HEK293 (cell line): ENCODE data around the gene CALR3.
"Not testable (repeated sequence)": the region's sequence is repeated elsewhere in the genome, so short reads cannot be mapped to it uniquely, and the experiment has no call there.

ENCODE experiments used
- CTCF ChIA-PET: fragments of 350-600 bp; formaldehyde crosslinking; extraction: SDS; loops from one replicate; lab custom pipeline; 2021; ENCODE audit warnings: antibody characterized with exemption; lab: Yijun Ruan, JAX
- POLR2A ChIA-PET: fragments of 300-600 bp; formaldehyde crosslinking; extraction: SDS; loops from one replicate; lab custom pipeline; 2020; ENCODE audit warnings: antibody characterized with exemption, inconsistent platforms; lab: Yijun Ruan, JAX
- H3K27ac ChIP-seq: fragments of 200-500 bp; sonication (Bioruptor generic); 2 replicates; pipeline ENCODE4 v1.5.1; 2014; ENCODE audit warnings: low read depth, low read length, control low read depth, inconsistent platforms; ENCODE audit errors: extremely low read depth
- H3K36me3 ChIP-seq, 2 experiments: fragments of 200-500 bp in 1 of 2; sonication (Bioruptor generic) in 1 of 2; 1 replicate in 1 of 2; 2 replicates in 1 of 2; pipeline ENCODE4 v1.5.1; 2014 to 2017; ENCODE audit warnings: inconsistent platforms in 2 of 2, low read length in 2 of 2; ENCODE audit not compliant: control insufficient read depth in 2 of 2, insufficient read depth in 1 of 2
- H3K4me1 ChIP-seq: fragments of 200-500 bp; sonication (Bioruptor generic); 2 replicates; pipeline ENCODE4 v1.5.1; 2014; ENCODE audit warnings: mild to moderate bottlenecking, low read length, inconsistent platforms; ENCODE audit not compliant: control insufficient read depth, insufficient read depth
- H3K4me3 ChIP-seq: 2 replicates; pipeline ENCODE4 v1.5.1; 2011; ENCODE audit warnings: low read depth, mild to moderate bottlenecking, control low read depth, low read length, moderate library complexity
- H3K9me3 ChIP-seq: fragments of 200-500 bp; sonication (Bioruptor generic); 2 replicates; pipeline ENCODE4 v1.5.1; 2014; ENCODE audit warnings: low read depth, low read length, inconsistent platforms; ENCODE audit not compliant: control insufficient read depth, insufficient read depth
- KLF8 ChIP-seq: fragments of 450-650 bp; formaldehyde crosslinking; IDR thresholded peaks from 2 replicates; pipeline ENCODE4 v1.5.1; 2016; ENCODE audit warnings: missing biosample characterization, missing genetic modification characterization
- MZF1 ChIP-seq: fragments of 450-650 bp; formaldehyde crosslinking; IDR thresholded peaks from 2 replicates; pipeline ENCODE4 v1.5.1; 2017; ENCODE audit warnings: missing biosample characterization, missing genetic modification characterization, borderline replicate concordance
- YY1 ChIP-seq: fragments of 450-650 bp; formaldehyde crosslinking; IDR thresholded peaks from 2 replicates; pipeline ENCODE4 v1.5.1; 2018; ENCODE audit warnings: missing biosample characterization, missing genetic modification characterization
- ZNF121 ChIP-seq: fragments of 450-650 bp; formaldehyde crosslinking; IDR thresholded peaks from 2 replicates; pipeline ENCODE4 v1.5.1; 2016; ENCODE audit warnings: missing biosample characterization, missing genetic modification characterization
- ZNF132 ChIP-seq: fragments of 450-650 bp; formaldehyde crosslinking; IDR thresholded peaks from 2 replicates; pipeline ENCODE4 v1.5.1; 2017; ENCODE audit warnings: missing biosample characterization, missing genetic modification characterization, borderline replicate concordance
- ZNF140 ChIP-seq: fragments of 450-650 bp; formaldehyde crosslinking; IDR thresholded peaks from 2 replicates; pipeline ENCODE4 v1.5.1; 2016; ENCODE audit warnings: missing biosample characterization, missing genetic modification characterization
- ZNF248 ChIP-seq: fragments of 450-650 bp; formaldehyde crosslinking; IDR thresholded peaks from 2 replicates; pipeline ENCODE4 v1.5.1; 2017; ENCODE audit warnings: missing biosample characterization, missing genetic modification characterization
- ZNF266 ChIP-seq: fragments of 450-650 bp; formaldehyde crosslinking; IDR thresholded peaks from 2 replicates; pipeline ENCODE4 v1.5.1; 2016; ENCODE audit warnings: missing biosample characterization, missing genetic modification characterization, low read depth
- ZNF302 ChIP-seq: fragments of 450-650 bp; formaldehyde crosslinking; IDR thresholded peaks from 2 replicates; pipeline ENCODE4 v1.5.1; 2016; ENCODE audit warnings: missing biosample characterization, missing genetic modification characterization, low read depth
- ZNF571 ChIP-seq: fragments of 450-650 bp; formaldehyde crosslinking; IDR thresholded peaks from 2 replicates; pipeline ENCODE4 v1.5.0; 2017; ENCODE audit warnings: missing biosample characterization, missing genetic modification characterization
- ZNF600 ChIP-seq: fragments of 450-650 bp; formaldehyde crosslinking; IDR thresholded peaks from 2 replicates; pipeline ENCODE4 v1.5.1; 2016; ENCODE audit warnings: missing biosample characterization, missing genetic modification characterization
- ZNF621 ChIP-seq: fragments of 450-650 bp; formaldehyde crosslinking; IDR thresholded peaks from 2 replicates; pipeline ENCODE4 v1.5.1; 2017; ENCODE audit warnings: missing biosample characterization, missing genetic modification characterization
- ZNF660 ChIP-seq: fragments of 450-650 bp; IDR thresholded peaks from 2 replicates; pipeline ENCODE4 v1.5.1; 2018; ENCODE audit warnings: missing biosample characterization, mild to moderate bottlenecking, missing genetic modification characterization
- ZNF701 ChIP-seq: fragments of 450-650 bp; formaldehyde crosslinking; IDR thresholded peaks from 2 replicates; pipeline ENCODE4 v1.5.1; 2016; ENCODE audit warnings: missing biosample characterization, missing genetic modification characterization
- ZNF747 ChIP-seq: fragments of 450-650 bp; formaldehyde crosslinking; IDR thresholded peaks from 2 replicates; pipeline ENCODE4 v1.5.1; 2016; ENCODE audit warnings: missing biosample characterization, missing genetic modification characterization
- TF ChIP-seq, protein P1 (sequence below): fragments of 450-650 bp; IDR thresholded peaks from 2 replicates; pipeline ENCODE4 v1.5.1; 2018; ENCODE audit warnings: missing biosample characterization, missing genetic modification characterization
- TF ChIP-seq, protein P2 (sequence below): fragments of 450-650 bp; formaldehyde crosslinking; IDR thresholded peaks from 2 replicates; pipeline ENCODE4 v1.5.1; 2016; ENCODE audit warnings: missing biosample characterization, missing genetic modification characterization
- TF ChIP-seq, protein P3 (sequence below): fragments of 450-650 bp; formaldehyde crosslinking; IDR thresholded peaks from 2 replicates; pipeline ENCODE4 v1.5.1; 2016; ENCODE audit warnings: missing biosample characterization, missing genetic modification characterization
- TF ChIP-seq, protein P4 (sequence below): fragments of 450-650 bp; formaldehyde crosslinking; IDR thresholded peaks from 2 replicates; pipeline ENCODE4 v1.5.1; 2016; ENCODE audit warnings: missing biosample characterization, missing genetic modification characterization
- TF ChIP-seq, protein P5 (sequence below): fragments of 450-650 bp; formaldehyde crosslinking; IDR thresholded peaks from 2 replicates; pipeline ENCODE4 v1.5.1; 2016; ENCODE audit warnings: missing biosample characterization, missing genetic modification characterization

Gene CALR3

GRCh38 chr19:16514383-16515019 is 18.5 kb upstream of the CALR3 start:
- peaks cover 23 to 74% of the 10 kb centered on the region in 2 experiments for H3K36me3 ChIP-seq
- POLR2A ChIA-PET = interaction anchor here (1.2 kb wide), 1 partner anchor 50 kb away, joined by 3 read pairs; no protein-coding TSS in a partner anchor
- H3K4me3 ChIP-seq = no peak overlapping the region
- CTCF ChIA-PET = interaction anchor here (0.6 to 2.3 kb wide), 5 partner anchors 10 to 73 kb away, joined by 3 to 10 read pairs (median 5); no protein-coding TSS in a partner anchor
- no peak overlapping the region for H3K27ac ChIP-seq
- TF ChIP-seq ZNF621 (tag by site-specific recombination) (no peak), ZNF302 (tag by site-specific recombination) (no peak), ZNF248 (tag by site-specific recombination) (no peak), ZNF747 (tag by site-specific recombination) (no peak), ZNF600 (tag by site-specific recombination) (peak; percentile 21; the same call in 1 of the 2 replicates), ZNF660 (tag by site-specific recombination) (no peak)
- H3K4me1 ChIP-seq = no peaks in the 10 kb centered on the region
- no peaks in the 10 kb centered on the region for H3K9me3 ChIP-seq

DNA sequence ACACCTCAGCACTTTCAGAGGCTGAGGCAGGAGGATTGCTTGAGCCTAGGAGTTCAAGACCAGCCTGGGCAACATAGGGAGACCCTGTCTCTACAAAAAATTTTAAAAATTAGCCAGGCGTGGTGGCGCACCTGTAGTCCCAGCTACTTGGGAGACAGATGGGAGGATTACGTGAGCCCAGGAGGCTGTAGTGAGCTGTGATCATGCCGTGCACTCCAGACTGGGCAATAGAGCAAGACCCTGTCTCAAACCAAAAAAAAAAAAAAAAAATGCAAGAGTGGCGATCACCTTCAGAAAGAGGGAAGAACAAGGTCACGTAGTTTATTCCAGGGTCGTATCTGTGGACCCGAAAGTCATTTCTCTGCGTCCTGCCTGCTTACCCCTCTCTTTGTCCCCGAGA is 16.6 kb upstream of the CALR3 start:
- H3K27ac ChIP-seq, H3K4me3 ChIP-seq, H3K9me3 ChIP-seq, H3K4me1 ChIP-seq, POLR2A ChIA-PET: not testable (repeated sequence)
- peaks cover 25 to 63% of the 10 kb centered on the region in 2 experiments; a peak in 2 of 3 replicates for H3K36me3 ChIP-seq
- CTCF ChIA-PET = interaction anchor here (0.6 kb wide), 1 partner anchor 16 kb away, joined by 3 read pairs; the partner anchor contains the start of gene C19orf44
- peak; percentile 86 for TF ChIP-seq ZNF121

DNA sequence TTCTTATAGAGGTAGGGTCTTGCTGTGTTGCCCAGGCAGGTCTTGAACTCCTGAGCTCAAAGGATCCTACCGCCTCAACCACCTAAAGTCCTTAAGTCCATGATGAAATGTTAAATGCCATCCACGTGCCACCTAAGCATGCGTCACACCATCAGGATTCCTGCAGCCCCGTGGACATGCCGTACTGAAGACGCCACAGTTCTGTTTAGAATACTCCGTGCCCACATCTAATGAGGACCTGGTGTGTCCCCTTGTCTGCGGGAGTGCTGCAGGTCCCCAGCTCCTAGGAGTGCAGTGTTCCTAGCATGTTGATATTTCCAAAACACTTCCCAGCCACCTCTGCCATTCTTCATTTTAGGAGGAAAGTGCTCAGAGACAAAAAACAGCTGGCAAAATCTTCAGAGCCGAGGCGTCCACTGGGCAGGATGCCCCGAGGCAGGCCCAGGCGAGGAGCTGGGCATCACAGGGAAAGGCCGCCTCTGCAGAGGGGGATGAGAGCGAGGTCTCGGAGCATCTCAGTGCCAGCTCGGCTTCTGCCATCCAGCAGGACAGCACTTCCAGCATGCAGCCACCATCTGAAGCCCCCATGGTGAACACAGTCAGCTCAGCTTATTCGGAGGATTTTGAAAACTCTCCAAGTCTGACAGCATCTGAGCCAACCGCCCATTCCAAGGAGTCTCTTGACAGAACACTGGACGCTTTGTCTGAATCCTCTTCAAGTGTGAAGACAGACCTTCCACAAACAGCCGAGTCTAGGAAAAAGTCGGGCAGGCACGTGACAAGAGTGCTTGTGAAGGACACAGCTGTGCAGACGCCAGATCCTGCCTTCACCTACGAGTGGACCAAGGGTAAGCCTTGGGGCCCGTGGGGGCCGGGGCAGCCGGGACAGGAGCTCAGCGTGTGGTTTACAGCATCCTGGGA is 13.4 kb upstream of the CALR3 start:
- CTCF ChIA-PET = no interaction called here
- Histone ChIP-seq H3K4me1 (no peaks in the 10 kb centered on the region), H3K27ac (no peak overlapping the region), H3K4me3 (no peak overlapping the region), H3K9me3 (no peaks in the 10 kb centered on the region), H3K36me3 (peaks cover 31 to 45% of the 10 kb centered on the region in 2 experiments)
- POLR2A ChIA-PET = interaction anchor here (1.5 kb wide), 1 partner anchor 13 kb away, joined by 6 read pairs; the partner anchor contains the start of genes C19orf44 and CALR3
- TF ChIP-seq, protein P1, sequence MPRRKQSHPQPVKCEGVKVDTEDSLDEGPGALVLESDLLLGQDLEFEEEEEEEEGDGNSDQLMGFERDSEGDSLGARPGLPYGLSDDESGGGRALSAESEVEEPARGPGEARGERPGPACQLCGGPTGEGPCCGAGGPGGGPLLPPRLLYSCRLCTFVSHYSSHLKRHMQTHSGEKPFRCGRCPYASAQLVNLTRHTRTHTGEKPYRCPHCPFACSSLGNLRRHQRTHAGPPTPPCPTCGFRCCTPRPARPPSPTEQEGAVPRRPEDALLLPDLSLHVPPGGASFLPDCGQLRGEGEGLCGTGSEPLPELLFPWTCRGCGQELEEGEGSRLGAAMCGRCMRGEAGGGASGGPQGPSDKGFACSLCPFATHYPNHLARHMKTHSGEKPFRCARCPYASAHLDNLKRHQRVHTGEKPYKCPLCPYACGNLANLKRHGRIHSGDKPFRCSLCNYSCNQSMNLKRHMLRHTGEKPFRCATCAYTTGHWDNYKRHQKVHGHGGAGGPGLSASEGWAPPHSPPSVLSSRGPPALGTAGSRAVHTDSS (tag by site-specific recombination) = no peak
- no peak for TF ChIP-seq ZNF571 (tag by site-specific recombination)
- TF ChIP-seq, protein P2, sequence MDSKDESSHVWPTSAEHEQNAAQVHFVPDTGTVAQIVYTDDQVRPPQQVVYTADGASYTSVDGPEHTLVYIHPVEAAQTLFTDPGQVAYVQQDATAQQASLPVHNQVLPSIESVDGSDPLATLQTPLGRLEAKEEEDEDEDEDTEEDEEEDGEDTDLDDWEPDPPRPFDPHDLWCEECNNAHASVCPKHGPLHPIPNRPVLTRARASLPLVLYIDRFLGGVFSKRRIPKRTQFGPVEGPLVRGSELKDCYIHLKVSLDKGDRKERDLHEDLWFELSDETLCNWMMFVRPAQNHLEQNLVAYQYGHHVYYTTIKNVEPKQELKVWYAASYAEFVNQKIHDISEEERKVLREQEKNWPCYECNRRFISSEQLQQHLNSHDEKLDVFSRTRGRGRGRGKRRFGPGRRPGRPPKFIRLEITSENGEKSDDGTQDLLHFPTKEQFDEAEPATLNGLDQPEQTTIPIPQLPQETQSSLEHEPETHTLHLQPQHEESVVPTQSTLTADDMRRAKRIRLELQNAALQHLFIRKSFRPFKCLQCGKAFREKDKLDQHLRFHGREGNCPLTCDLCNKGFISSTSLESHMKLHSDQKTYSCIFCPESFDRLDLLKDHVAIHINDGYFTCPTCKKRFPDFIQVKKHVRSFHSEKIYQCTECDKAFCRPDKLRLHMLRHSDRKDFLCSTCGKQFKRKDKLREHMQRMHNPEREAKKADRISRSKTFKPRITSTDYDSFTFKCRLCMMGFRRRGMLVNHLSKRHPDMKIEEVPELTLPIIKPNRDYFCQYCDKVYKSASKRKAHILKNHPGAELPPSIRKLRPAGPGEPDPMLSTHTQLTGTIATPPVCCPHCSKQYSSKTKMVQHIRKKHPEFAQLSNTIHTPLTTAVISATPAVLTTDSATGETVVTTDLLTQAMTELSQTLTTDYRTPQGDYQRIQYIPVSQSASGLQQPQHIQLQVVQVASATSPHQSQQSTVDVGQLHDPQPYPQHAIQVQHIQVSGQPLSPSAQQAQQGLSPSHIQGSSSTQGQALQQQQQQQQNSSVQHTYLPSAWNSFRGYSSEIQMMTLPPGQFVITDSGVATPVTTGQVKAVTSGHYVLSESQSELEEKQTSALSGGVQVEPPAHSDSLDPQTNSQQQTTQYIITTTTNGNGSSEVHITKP (tag by site-specific recombination) = no peak
- no peak for TF ChIP-seq ZNF132
- TF ChIP-seq, protein P3, sequence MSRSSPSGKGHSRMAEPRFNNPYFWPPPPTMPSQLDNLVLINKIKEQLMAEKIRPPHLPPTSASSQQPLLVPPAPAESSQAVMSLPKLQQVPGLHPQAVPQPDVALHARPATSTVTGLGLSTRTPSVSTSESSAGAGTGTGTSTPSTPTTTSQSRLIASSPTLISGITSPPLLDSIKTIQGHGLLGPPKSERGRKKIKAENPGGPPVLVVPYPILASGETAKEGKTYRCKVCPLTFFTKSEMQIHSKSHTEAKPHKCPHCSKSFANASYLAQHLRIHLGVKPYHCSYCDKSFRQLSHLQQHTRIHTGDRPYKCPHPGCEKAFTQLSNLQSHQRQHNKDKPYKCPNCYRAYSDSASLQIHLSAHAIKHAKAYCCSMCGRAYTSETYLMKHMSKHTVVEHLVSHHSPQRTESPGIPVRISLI = no peak
- no peak for TF ChIP-seq YY1
- no peak for TF ChIP-seq ZNF140 (tag by site-specific recombination)
- TF ChIP-seq ZNF701 (tag by site-specific recombination) = no peak
- TF ChIP-seq, protein P4, sequence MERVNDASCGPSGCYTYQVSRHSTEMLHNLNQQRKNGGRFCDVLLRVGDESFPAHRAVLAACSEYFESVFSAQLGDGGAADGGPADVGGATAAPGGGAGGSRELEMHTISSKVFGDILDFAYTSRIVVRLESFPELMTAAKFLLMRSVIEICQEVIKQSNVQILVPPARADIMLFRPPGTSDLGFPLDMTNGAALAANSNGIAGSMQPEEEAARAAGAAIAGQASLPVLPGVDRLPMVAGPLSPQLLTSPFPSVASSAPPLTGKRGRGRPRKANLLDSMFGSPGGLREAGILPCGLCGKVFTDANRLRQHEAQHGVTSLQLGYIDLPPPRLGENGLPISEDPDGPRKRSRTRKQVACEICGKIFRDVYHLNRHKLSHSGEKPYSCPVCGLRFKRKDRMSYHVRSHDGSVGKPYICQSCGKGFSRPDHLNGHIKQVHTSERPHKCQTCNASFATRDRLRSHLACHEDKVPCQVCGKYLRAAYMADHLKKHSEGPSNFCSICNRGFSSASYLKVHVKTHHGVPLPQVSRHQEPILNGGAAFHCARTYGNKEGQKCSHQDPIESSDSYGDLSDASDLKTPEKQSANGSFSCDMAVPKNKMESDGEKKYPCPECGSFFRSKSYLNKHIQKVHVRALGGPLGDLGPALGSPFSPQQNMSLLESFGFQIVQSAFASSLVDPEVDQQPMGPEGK (tag by site-specific recombination) = no peak
- TF ChIP-seq, protein P5, sequence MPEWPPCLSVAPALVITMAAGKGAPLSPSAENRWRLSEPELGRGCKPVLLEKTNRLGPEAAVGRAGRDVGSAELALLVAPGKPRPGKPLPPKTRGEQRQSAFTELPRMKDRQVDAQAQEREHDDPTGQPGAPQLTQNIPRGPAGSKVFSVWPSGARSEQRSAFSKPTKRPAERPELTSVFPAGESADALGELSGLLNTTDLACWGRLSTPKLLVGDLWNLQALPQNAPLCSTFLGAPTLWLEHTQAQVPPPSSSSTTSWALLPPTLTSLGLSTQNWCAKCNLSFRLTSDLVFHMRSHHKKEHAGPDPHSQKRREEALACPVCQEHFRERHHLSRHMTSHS (tag by site-specific recombination) = no peak
- no peak for TF ChIP-seq ZNF266 (tag by site-specific recombination)
- TF ChIP-seq KLF8 (tag by site-specific recombination) = no peak
- TF ChIP-seq MZF1 (tag by site-specific recombination) = no peak
